ENCODE data around the gene MORN1. TPM values are rescaled to one million over a fixed set of nuclear protein-coding genes. Genes with fewer than 3 reads are reported as not detected.

MORN1 gene
- total and polyA plus RNA-seq, 2 experiments from 2014 or later: 4.8 to 11.1 TPM

DNA sequence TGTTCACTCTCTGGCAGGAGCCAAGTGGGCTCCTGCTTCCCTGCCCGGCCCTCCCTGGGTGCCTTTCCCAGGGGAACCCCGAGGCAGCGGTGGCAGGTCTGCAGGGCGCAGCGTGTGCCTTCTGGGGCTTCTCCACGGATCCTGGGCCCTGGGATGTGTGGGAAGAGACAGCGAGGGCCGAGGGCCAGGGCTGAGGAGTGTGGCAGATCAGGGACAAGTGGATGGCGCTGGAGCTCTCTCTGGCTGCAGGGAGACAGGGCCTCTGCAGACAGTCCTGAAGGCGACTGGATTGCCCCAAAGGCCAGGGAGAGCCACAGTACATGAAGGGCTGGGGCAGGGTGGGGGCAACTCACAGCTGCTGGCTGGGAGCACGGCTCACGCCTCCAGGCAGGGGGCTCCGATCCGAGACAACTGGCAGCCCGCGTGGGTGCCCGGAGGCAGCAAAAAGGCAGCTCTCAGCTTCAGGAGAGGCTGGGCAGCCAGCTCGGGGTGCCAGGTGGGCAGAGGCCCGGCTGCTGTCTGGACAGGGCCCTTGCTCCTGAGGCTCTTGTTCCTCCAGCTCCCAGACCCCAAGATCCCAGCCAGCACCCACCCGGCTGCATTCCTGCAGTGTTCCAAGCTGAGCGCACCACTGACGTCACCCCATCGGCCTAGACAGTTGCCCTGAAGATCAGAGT, 16.0 kb downstream of the MORN1 start:
- H3K79me2 ChIP-seq (replicated peaks; ENCODE audit: insufficient read depth): no peaks in the 10 kb centered on the region
- no peak for TF ChIP-seq ZNF331 (CRISPR knock-in tag; IDR thresholded peaks at IDR 0.05; ENCODE audit: low read depth)
- no peak for TF ChIP-seq EZH2 (IDR thresholded peaks at IDR 0.05; ENCODE audit: low read depth, unreplicated experiment)
- no peak for TF ChIP-seq POLR2AphosphoS5 (IDR thresholded peaks at IDR 0.05; ENCODE audit: low read depth)
- TF ChIP-seq NANOG (IDR thresholded peaks at IDR 0.05; ENCODE audit: borderline replicate concordance): no peak
- TF ChIP-seq STAT1 (IDR thresholded peaks at IDR 0.05; ENCODE audit: unreplicated experiment): no peak
- TF ChIP-seq ZNF114 (CRISPR knock-in tag; IDR thresholded peaks at IDR 0.05): no peak
- TF ChIP-seq, protein P1, sequence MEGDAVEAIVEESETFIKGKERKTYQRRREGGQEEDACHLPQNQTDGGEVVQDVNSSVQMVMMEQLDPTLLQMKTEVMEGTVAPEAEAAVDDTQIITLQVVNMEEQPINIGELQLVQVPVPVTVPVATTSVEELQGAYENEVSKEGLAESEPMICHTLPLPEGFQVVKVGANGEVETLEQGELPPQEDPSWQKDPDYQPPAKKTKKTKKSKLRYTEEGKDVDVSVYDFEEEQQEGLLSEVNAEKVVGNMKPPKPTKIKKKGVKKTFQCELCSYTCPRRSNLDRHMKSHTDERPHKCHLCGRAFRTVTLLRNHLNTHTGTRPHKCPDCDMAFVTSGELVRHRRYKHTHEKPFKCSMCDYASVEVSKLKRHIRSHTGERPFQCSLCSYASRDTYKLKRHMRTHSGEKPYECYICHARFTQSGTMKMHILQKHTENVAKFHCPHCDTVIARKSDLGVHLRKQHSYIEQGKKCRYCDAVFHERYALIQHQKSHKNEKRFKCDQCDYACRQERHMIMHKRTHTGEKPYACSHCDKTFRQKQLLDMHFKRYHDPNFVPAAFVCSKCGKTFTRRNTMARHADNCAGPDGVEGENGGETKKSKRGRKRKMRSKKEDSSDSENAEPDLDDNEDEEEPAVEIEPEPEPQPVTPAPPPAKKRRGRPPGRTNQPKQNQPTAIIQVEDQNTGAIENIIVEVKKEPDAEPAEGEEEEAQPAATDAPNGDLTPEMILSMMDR (conservative IDR thresholded peaks at IDR 0.05; ENCODE audit: low read depth in 2 of 2): no peak
- TF ChIP-seq JUNB (IDR thresholded peaks at IDR 0.05; ENCODE audit: unreplicated experiment): no peak
- TF ChIP-seq, protein P2, sequence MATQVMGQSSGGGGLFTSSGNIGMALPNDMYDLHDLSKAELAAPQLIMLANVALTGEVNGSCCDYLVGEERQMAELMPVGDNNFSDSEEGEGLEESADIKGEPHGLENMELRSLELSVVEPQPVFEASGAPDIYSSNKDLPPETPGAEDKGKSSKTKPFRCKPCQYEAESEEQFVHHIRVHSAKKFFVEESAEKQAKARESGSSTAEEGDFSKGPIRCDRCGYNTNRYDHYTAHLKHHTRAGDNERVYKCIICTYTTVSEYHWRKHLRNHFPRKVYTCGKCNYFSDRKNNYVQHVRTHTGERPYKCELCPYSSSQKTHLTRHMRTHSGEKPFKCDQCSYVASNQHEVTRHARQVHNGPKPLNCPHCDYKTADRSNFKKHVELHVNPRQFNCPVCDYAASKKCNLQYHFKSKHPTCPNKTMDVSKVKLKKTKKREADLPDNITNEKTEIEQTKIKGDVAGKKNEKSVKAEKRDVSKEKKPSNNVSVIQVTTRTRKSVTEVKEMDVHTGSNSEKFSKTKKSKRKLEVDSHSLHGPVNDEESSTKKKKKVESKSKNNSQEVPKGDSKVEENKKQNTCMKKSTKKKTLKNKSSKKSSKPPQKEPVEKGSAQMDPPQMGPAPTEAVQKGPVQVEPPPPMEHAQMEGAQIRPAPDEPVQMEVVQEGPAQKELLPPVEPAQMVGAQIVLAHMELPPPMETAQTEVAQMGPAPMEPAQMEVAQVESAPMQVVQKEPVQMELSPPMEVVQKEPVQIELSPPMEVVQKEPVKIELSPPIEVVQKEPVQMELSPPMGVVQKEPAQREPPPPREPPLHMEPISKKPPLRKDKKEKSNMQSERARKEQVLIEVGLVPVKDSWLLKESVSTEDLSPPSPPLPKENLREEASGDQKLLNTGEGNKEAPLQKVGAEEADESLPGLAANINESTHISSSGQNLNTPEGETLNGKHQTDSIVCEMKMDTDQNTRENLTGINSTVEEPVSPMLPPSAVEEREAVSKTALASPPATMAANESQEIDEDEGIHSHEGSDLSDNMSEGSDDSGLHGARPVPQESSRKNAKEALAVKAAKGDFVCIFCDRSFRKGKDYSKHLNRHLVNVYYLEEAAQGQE (IDR thresholded peaks at IDR 0.05; ENCODE audit: unreplicated experiment): no peak
- TF ChIP-seq CREB1 (CRISPR knock-in tag; IDR thresholded peaks at IDR 0.05; ENCODE audit: low read depth): no peak
- no peaks in the 10 kb centered on the region for H3F3A ChIP-seq (replicated peaks; ENCODE audit: low read depth)
- peaks cover 4% of the 10 kb centered on the region; the same call in 2 of the 3 replicates for H3K36me3 Mint-ChIP-seq (ENCODE audit: low read depth)
- no peaks in the 10 kb centered on the region; the same call in 1 of the 2 replicates for H4K20me1 ChIP-seq (replicated peaks; ENCODE audit: insufficient read depth)
- no peak overlapping the region for H2AFZ ChIP-seq
- H3K27me3 ChIP-seq (ENCODE audit: insufficient read depth): no peaks in the 10 kb centered on the region
- no peak overlapping the region for H3K4me2 ChIP-seq
- H3K9me3 Mint-ChIP-seq: no peaks in the 10 kb centered on the region
- no peaks in the 10 kb centered on the region for H3K4me1 Mint-ChIP-seq
- DNase-seq (ENCODE audit: low spot score) (no peak), ATAC-seq (no peak; the same call in 2 of the 3 replicates)
- peaks cover 5% of the 10 kb centered on the region for H3K27me3 Mint-ChIP-seq (ENCODE audit: insufficient read depth, low read depth, poor library complexity)
- no peak overlapping the region for H3K4me3 ChIP-seq
- H3K4me3 Mint-ChIP-seq: no peak overlapping the region
- no peak overlapping the region for H3K27ac ChIP-seq (ENCODE audit: low read depth)
- H3K27ac Mint-ChIP-seq: no peak overlapping the region
- H3K36me3 ChIP-seq (ENCODE audit: insufficient read depth): no peaks in the 10 kb centered on the region
- no peaks in the 10 kb centered on the region for H3K4me1 ChIP-seq (ENCODE audit: insufficient read depth)
- H3K9me2 ChIP-seq (ENCODE audit: insufficient read depth): no peaks in the 10 kb centered on the region

Measured in GM23338 (cell line).